Measurements from ENCODE around the gene ECI2.

GRCh38 chr6:4128072-4128471 lies 7.3 kb downstream of the ECI2 start:
- TF ChIP-seq REST (IDR thresholded peaks at IDR 0.05; ENCODE audit: unreplicated experiment) = no peak
- TF ChIP-seq CTCF (conservative IDR thresholded peaks at IDR 0.05; ENCODE audit: low read depth in 2 of 2) = no peak
- no peak for TF ChIP-seq JUNB (IDR thresholded peaks at IDR 0.05; ENCODE audit: unreplicated experiment)
- TF ChIP-seq EZH2 (IDR thresholded peaks at IDR 0.05; ENCODE audit: low read depth, unreplicated experiment) = no peak
- no peak for TF ChIP-seq POLR2AphosphoS5 (IDR thresholded peaks at IDR 0.05; ENCODE audit: low read depth)
- TF ChIP-seq ZNF114 (CRISPR knock-in tag; IDR thresholded peaks at IDR 0.05) = no peak
- no peak for TF ChIP-seq ZNF462 (CRISPR knock-in tag; IDR thresholded peaks at IDR 0.05)
- TF ChIP-seq CREB1 (CRISPR knock-in tag; IDR thresholded peaks at IDR 0.05; ENCODE audit: low read depth) = no peak

All from GM23338 (cell line).